Lung (tissue), 12 donors: ENCODE data around the gene SMIM44. TPM values are rescaled to one million over a fixed set of nuclear protein-coding genes. Genes with fewer than 3 reads are reported as not detected.

ENCODE experiments used
- ATAC-seq: fragments of 200-7000 bp; cut with Tn5 transposase; one replicate; pipeline ENCODE4 v1.9.1; 2020; ENCODE audit warnings: moderate number of reproducible peaks; ENCODE audit not compliant: insufficient read depth, low FRiP score
- DNase-seq, 3 donors: peaks; one replicate each; pipeline ENCODE4 v3.0.0-alpha.2; 2013 to 2017
- H3K27ac ChIP-seq, 2 donors: one replicate each; pipeline ENCODE4 v1.5.1; 2013; ENCODE audit warnings: mild to moderate bottlenecking in 2 of 2, moderate library complexity in 2 of 2, control low read depth in 1 of 2, inconsistent platforms in 1 of 2, low read depth in 1 of 2, low read length in 1 of 2
- H3K27me3 ChIP-seq, 3 donors: one replicate each; pipeline ENCODE4 v1.5.1; 2013; ENCODE audit warnings: low read length in 2 of 3; ENCODE audit not compliant: control insufficient read depth in 3 of 3, insufficient read depth in 3 of 3
- H3K36me3 ChIP-seq, 4 donors: one replicate each; pipeline ENCODE4 v1.5.1; 2013; ENCODE audit warnings: low read length in 4 of 4, mild to moderate bottlenecking in 1 of 4, moderate library complexity in 1 of 4; ENCODE audit not compliant: control insufficient read depth in 4 of 4, insufficient read depth in 4 of 4
- H3K4me1 ChIP-seq, 5 donors: one replicate each; pipeline ENCODE4 v1.5.1; 2013; ENCODE audit warnings: low read length in 5 of 5, mild to moderate bottlenecking in 2 of 5, moderate library complexity in 1 of 5; ENCODE audit not compliant: control insufficient read depth in 5 of 5, insufficient read depth in 5 of 5
- H3K4me3 ChIP-seq: one replicate; pipeline ENCODE4 v1.5.1; 2013; ENCODE audit warnings: mild to moderate bottlenecking, control low read depth, moderate library complexity
- H3K9ac ChIP-seq, 2 donors: one replicate each; pipeline ENCODE4 v1.5.1; 2013; ENCODE audit warnings: low read length in 2 of 2, control low read depth in 1 of 2; ENCODE audit not compliant: insufficient read depth in 1 of 2
- H3K9me3 ChIP-seq, 4 donors: one replicate each; pipeline ENCODE4 v1.5.1; 2013; ENCODE audit warnings: low read length in 3 of 4, mild to moderate bottlenecking in 1 of 4, moderate library complexity in 1 of 4; ENCODE audit not compliant: control insufficient read depth in 4 of 4, insufficient read depth in 3 of 4
- WGBS, 2 donors: extraction: QIAGEN DNeasy Blood & Tissue Kit; methylation state at CpG; one replicate each; pipeline ENCODE4 v1.1.7; 2013; 5-methylcytosine and 5-hydroxymethylcytosine counted together
- polyA plus RNA-seq, 2 donors: library from polyadenylated mRNA; stranded (reverse); fragments of 200-250 nt; gene quantifications; one replicate each; pipeline ENCODE4 v1.2.1, GENCODE V29; 2013
- total RNA-seq, 2 donors: library from RNA; depleted of rRNA in 1 of 2; stranded (reverse); fragments of >200 nt in 1 of 2; gene quantifications; one replicate each; pipeline ENCODE4 v1.2.1, GENCODE V29; 2014 to 2021
- TF ChIP-seq, protein P1 (sequence below): IDR thresholded peaks from 2 replicates; pipeline ENCODE4 v1.5.1; 2012; ENCODE audit warnings: mild to moderate bottlenecking; ENCODE audit errors: control extremely low read depth, extremely low read depth
- donor health status: control.
- donor health status: control.
- donor health status: Bipolar disorder and iron deficiency.
- donor health status: healthy.
- donor health status: DM: yes; HTN: yes; CAD: no.

The SMIM44 gene
- total and polyA plus RNA-seq, 4 donors: not detected

DNA sequence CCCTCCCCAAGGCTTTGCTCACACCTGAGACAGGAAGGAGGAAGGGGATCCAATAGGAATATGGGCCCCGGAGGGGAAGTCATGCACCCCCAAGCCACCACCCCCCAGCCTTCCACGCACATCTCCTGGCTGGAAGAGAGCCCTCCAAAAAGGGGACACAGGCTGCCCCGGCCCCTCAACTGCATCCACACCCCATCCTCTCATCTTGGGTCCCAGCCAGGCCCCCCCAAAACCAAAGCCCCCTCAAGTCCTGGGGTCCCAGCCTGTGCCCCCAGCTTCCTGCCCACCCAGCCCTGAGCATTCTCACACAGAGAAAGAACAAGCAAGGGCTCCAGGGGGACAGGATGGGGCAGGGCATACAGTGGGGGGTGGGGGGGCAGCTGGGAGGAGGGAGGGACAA is 15.0 kb downstream of the SMIM44 start:
- TF ChIP-seq, protein P1, sequence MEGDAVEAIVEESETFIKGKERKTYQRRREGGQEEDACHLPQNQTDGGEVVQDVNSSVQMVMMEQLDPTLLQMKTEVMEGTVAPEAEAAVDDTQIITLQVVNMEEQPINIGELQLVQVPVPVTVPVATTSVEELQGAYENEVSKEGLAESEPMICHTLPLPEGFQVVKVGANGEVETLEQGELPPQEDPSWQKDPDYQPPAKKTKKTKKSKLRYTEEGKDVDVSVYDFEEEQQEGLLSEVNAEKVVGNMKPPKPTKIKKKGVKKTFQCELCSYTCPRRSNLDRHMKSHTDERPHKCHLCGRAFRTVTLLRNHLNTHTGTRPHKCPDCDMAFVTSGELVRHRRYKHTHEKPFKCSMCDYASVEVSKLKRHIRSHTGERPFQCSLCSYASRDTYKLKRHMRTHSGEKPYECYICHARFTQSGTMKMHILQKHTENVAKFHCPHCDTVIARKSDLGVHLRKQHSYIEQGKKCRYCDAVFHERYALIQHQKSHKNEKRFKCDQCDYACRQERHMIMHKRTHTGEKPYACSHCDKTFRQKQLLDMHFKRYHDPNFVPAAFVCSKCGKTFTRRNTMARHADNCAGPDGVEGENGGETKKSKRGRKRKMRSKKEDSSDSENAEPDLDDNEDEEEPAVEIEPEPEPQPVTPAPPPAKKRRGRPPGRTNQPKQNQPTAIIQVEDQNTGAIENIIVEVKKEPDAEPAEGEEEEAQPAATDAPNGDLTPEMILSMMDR: no peak
- ATAC-seq (no peak), DNase-seq (no peak)
- Histone ChIP-seq H3K27ac (no peak overlapping the region), H3K36me3 (peaks cover 0 to 21% (median 3%) of the 10 kb centered on the region in 4 donors), H3K27me3 (no peaks in the 10 kb centered on the region), H3K9me3 (no peaks in the 10 kb centered on the region), H3K4me3 (no peak overlapping the region), H3K9ac (no peak overlapping the region), H3K4me1 (peaks cover 0 to 19% (median 0%) of the 10 kb centered on the region in 5 donors)
- WGBS, 2 donors: 90 to 92% methylated on average over 3 of the region's 3 CpGs

DNA sequence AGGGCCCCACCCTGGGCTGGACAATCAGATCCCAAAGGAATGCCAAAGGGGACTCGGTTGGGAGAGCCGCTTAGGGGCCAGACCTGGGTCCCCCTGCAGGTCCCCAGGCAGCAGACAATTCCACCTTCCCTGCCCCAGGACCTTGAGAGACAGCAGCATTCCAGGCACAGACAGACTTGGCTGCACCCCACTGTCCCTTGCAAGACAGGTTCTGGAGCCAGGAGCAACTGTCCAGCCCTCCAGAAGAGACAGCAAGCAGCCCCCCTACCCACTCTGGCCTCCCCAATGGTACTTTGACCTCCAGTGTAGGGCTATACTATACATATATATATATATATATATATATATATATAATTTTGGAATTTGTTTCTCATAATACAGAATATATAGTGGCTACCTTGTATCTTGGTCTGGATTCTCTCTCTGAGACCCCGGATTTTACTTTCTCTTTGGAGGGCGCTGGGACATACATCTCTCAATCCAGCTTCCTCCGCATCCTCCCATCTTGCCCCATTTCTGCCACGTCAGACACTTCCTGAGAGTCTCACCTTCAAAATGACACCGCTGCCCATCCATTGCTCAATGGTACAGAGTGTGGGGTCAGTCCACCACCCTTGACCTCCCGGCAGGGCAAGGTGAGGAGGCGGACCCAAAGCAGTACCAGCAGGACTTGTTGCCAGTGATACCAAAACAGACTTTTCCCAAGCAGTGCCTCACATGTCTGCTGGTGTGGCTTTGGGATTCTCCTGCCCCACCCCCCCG is 15.6 kb downstream of the SMIM44 start:
- no peak overlapping the region for H3K4me3 ChIP-seq
- WGBS, 2 donors: 85 to 86% methylated on average over 10 of the region's 10 CpGs
- ATAC-seq (no peak), DNase-seq (no peak)
- H3K36me3 ChIP-seq: peaks cover 0 to 26% (median 5%) of the 10 kb centered on the region in 4 donors
- no peak overlapping the region for H3K27ac ChIP-seq
- H3K9me3 ChIP-seq: no peaks in the 10 kb centered on the region
- no peak overlapping the region for H3K9ac ChIP-seq
- H3K27me3 ChIP-seq: no peaks in the 10 kb centered on the region
- H3K4me1 ChIP-seq: peaks cover 0 to 24% (median 0%) of the 10 kb centered on the region in 5 donors
- TF ChIP-seq, protein P1: no peak

DNA sequence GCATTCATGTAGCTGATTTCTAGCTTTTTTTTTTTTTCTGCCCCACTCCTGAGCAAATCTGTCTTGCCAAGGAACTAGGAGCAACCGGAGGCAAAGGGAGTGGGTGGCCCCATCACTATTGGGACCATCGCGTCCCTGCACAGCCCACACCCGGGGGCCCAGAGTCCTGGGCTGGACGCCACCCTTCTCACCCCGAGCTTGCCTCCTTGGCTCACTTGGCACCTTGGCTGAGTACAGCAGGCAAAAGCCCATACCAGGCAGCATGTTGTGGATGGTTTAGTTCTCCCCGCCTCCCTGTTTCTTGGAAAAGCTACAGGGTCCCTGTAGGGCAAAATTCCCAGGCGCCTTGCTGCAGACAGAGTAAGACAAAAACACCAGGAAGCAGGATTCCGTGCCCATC is 16.6 kb downstream of the SMIM44 start:
- 81 to 84% methylated on average over 9 of the region's 9 CpGs for WGBS, 2 donors
- Histone ChIP-seq H3K27ac (peak overlapping the region in 1 of 2 donors; percentile 5), H3K9me3 (no peaks in the 10 kb centered on the region), H3K4me1 (peaks cover 0 to 19% (median 0%) of the 10 kb centered on the region in 5 donors), H3K27me3 (no peaks in the 10 kb centered on the region), H3K9ac (no peak overlapping the region), H3K36me3 (peaks cover 0 to 29% (median 6%) of the 10 kb centered on the region in 4 donors), H3K4me3 (no peak overlapping the region)
- TF ChIP-seq, protein P1: no peak
- DNase-seq (peak in 2 of 3 donors; percentile 62 to 67), ATAC-seq (no peak)
